Measurements from ENCODE around the gene BEND3.
"Not testable (repeated sequence)": the region's sequence is repeated elsewhere in the genome, so short reads cannot be mapped to it uniquely, and the experiment has no call there.

BEND3 gene

DNA sequence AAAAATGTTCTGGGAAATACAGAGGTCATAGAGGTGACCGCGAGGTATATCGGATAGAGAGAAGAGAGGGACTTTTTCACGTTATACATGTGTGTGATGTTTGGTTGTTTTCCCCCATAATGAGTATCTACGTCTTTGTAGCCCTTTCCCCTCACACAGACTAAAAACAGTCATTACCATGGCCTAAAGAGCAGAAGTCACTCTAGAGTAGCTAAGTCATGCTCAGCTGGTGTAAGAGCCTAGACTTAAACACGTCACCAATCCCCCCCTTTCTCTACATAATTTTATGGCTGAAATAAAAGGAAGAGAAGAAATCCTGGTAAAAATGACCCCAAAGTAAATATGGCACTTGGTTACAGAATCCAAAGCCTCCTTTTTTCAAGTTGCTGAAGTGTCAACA lies 6.0 kb upstream of the BEND3 start:
- Histone ChIP-seq H3K4me3 (ENCODE audit: low read length) (no peak overlapping the region), H3K9ac (ENCODE audit: low read length) (no peak overlapping the region), H4K20me1 (ENCODE audit: insufficient read depth, low read length) (no peaks in the 10 kb centered on the region), H3K9me3 (replicated peaks; ENCODE audit: insufficient read depth, low read length) (no peaks in the 10 kb centered on the region), H3F3A (ENCODE audit: insufficient read depth, low read length) (peaks cover 8% of the 10 kb centered on the region), H3K27ac (ENCODE audit: low read length) (no peak overlapping the region), H3K4me2 (ENCODE audit: low read depth, low read length) (no peak overlapping the region), H3K36me3 (replicated peaks; ENCODE audit: insufficient read depth, low read length) (no peaks in the 10 kb centered on the region), H3K4me1 (ENCODE audit: low read length) (peaks cover 27% of the 10 kb centered on the region), H3K27me3 (replicated peaks; ENCODE audit: insufficient read depth, low read length) (no peaks in the 10 kb centered on the region), H3K79me2 (ENCODE audit: low read length) (no peaks in the 10 kb centered on the region), H2AFZ (ENCODE audit: low read length) (no peak overlapping the region), H3K9me2 (replicated peaks; ENCODE audit: insufficient read depth, low read length) (no peaks in the 10 kb centered on the region)
- TF ChIP-seq EZH2phosphoT487 (IDR thresholded peaks at IDR 0.05; ENCODE audit: low read length) (no peak), EZH2 (optimal IDR thresholded peaks at IDR 0.05; ENCODE audit: low read depth, low read length) (no peak)
- TF ChIP-seq, protein P1, sequence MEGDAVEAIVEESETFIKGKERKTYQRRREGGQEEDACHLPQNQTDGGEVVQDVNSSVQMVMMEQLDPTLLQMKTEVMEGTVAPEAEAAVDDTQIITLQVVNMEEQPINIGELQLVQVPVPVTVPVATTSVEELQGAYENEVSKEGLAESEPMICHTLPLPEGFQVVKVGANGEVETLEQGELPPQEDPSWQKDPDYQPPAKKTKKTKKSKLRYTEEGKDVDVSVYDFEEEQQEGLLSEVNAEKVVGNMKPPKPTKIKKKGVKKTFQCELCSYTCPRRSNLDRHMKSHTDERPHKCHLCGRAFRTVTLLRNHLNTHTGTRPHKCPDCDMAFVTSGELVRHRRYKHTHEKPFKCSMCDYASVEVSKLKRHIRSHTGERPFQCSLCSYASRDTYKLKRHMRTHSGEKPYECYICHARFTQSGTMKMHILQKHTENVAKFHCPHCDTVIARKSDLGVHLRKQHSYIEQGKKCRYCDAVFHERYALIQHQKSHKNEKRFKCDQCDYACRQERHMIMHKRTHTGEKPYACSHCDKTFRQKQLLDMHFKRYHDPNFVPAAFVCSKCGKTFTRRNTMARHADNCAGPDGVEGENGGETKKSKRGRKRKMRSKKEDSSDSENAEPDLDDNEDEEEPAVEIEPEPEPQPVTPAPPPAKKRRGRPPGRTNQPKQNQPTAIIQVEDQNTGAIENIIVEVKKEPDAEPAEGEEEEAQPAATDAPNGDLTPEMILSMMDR (IDR thresholded peaks at IDR 0.05; ENCODE audit: low read length), result no peak
- DNase-seq, result no peak

DNA sequence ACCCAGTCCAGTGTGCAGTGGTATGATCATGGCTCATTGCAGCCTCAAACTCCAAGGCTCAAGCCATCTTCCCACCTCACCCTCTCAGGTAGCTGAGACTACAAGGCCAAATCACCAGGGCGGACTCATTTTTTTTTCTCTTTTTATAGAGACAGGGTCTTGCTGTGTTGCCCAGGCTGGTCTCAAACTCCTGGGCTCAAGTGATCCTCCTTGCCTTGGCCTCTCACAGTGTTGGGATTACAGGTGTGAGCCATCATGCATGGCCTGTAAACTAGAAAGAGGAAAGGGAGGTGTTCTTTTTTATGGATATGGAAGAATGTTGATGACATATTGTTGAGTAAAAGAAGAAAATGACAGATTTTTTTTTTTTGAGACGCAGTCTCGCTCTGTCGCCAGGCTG lies 5.1 kb upstream of the BEND3 start:
- Histone ChIP-seq H3K27ac (ENCODE audit: low read length) (no peak overlapping the region), H3K9me3 (replicated peaks; ENCODE audit: insufficient read depth, low read length) (no peaks in the 10 kb centered on the region), H3K36me3 (replicated peaks; ENCODE audit: insufficient read depth, low read length) (no peaks in the 10 kb centered on the region), H3K4me2 (ENCODE audit: low read depth, low read length) (no peak overlapping the region), H3F3A (ENCODE audit: insufficient read depth, low read length) (peaks cover 16% of the 10 kb centered on the region), H4K20me1 (ENCODE audit: insufficient read depth, low read length) (no peaks in the 10 kb centered on the region), H3K27me3 (replicated peaks; ENCODE audit: insufficient read depth, low read length) (no peaks in the 10 kb centered on the region), H3K4me3 (ENCODE audit: low read length) (no peak overlapping the region), H3K79me2 (ENCODE audit: low read length) (no peaks in the 10 kb centered on the region), H3K4me1 (ENCODE audit: low read length) (peaks cover 24% of the 10 kb centered on the region), H3K9ac (ENCODE audit: low read length) (no peak overlapping the region), H2AFZ (ENCODE audit: low read length) (no peak overlapping the region), H3K9me2 (replicated peaks; ENCODE audit: insufficient read depth, low read length) (no peaks in the 10 kb centered on the region)
- DNase-seq, result no peak
- TF ChIP-seq, protein P1 (IDR thresholded peaks at IDR 0.05; ENCODE audit: low read length), result no peak
- TF ChIP-seq EZH2 (optimal IDR thresholded peaks at IDR 0.05; ENCODE audit: low read depth, low read length) (no peak), EZH2phosphoT487 (IDR thresholded peaks at IDR 0.05; ENCODE audit: low read length) (no peak)

DNA sequence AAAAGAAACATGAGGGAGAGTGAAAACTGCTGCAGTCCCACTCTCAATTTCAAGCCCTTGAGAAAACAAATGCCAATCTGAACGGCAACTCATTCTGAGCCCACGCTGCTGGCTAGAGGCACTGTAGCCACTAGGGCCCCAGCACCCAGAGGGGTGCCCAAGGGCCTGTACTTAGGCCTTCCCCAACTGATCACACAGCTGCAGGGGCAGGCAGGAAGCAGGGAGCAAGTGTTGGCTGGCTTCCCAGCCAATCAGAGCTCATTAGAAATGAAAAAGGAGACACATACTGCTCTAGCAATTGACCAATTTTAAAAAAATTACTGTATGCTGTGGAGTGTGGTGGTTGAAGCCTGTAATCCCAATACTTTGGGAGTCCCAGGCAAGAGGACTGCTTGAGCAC lies 3.7 kb upstream of the BEND3 start:
- DNase-seq, result no peak
- Histone ChIP-seq H3K79me2 (ENCODE audit: low read length) (no peaks in the 10 kb centered on the region), H3K9ac (ENCODE audit: low read length) (no peak overlapping the region), H4K20me1 (ENCODE audit: insufficient read depth, low read length) (no peaks in the 10 kb centered on the region), H3K4me1 (ENCODE audit: low read length) (peaks cover 16% of the 10 kb centered on the region), H3F3A (ENCODE audit: insufficient read depth, low read length) (peaks cover 17% of the 10 kb centered on the region), H3K4me2 (ENCODE audit: low read depth, low read length) (no peak overlapping the region), H3K27me3 (replicated peaks; ENCODE audit: insufficient read depth, low read length) (no peaks in the 10 kb centered on the region), H3K4me3 (ENCODE audit: low read length) (no peak overlapping the region), H2AFZ (ENCODE audit: low read length) (no peak overlapping the region), H3K9me2 (replicated peaks; ENCODE audit: insufficient read depth, low read length) (no peaks in the 10 kb centered on the region), H3K36me3 (replicated peaks; ENCODE audit: insufficient read depth, low read length) (no peaks in the 10 kb centered on the region), H3K9me3 (replicated peaks; ENCODE audit: insufficient read depth, low read length) (no peaks in the 10 kb centered on the region), H3K27ac (ENCODE audit: low read length) (no peak overlapping the region)
- no peak for TF ChIP-seq EZH2 (optimal IDR thresholded peaks at IDR 0.05; ENCODE audit: low read depth, low read length)
- no peak for TF ChIP-seq EZH2phosphoT487 (IDR thresholded peaks at IDR 0.05; ENCODE audit: low read length)
- TF ChIP-seq, protein P1 (IDR thresholded peaks at IDR 0.05; ENCODE audit: low read length), result no peak

DNA sequence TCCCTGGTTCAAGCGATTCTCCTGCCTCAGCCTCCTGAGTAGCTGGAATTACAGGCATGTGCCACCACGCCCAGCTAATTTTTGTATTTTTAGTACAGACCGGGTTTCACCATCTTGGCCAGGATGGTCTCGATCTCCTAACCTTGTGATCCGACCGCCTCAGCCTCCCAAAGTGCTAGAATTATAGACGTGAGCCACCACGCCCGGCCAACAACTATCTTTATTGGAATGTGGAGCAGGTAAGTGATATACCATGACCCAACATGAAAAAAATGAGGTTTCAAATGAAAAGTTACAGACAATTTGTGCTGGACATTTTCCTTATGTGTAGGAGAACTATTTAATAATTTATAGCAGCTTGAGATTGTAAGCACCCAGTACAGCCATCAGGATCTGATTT lies 3.2 kb upstream of the BEND3 start:
- peaks cover 18% of the 10 kb centered on the region for H3K4me1 ChIP-seq (ENCODE audit: low read length)
- H3K9me2 ChIP-seq (replicated peaks; ENCODE audit: insufficient read depth, low read length); H3K9ac ChIP-seq (ENCODE audit: low read length); H3K79me2 ChIP-seq (ENCODE audit: low read length); DNase-seq; H3K36me3 ChIP-seq (replicated peaks; ENCODE audit: insufficient read depth, low read length); H4K20me1 ChIP-seq (ENCODE audit: insufficient read depth, low read length); H3K27me3 ChIP-seq (replicated peaks; ENCODE audit: insufficient read depth, low read length); H3K4me3 ChIP-seq (ENCODE audit: low read length); H3K4me2 ChIP-seq (ENCODE audit: low read depth, low read length); H3K27ac ChIP-seq (ENCODE audit: low read length); H3K9me3 ChIP-seq (replicated peaks; ENCODE audit: insufficient read depth, low read length); H2AFZ ChIP-seq (ENCODE audit: low read length): not testable (repeated sequence)
- peaks cover 22% of the 10 kb centered on the region for H3F3A ChIP-seq (ENCODE audit: insufficient read depth, low read length)

Data from MM.1S (cell line).